ENCODE results near the gene RGSL1.

DNA sequence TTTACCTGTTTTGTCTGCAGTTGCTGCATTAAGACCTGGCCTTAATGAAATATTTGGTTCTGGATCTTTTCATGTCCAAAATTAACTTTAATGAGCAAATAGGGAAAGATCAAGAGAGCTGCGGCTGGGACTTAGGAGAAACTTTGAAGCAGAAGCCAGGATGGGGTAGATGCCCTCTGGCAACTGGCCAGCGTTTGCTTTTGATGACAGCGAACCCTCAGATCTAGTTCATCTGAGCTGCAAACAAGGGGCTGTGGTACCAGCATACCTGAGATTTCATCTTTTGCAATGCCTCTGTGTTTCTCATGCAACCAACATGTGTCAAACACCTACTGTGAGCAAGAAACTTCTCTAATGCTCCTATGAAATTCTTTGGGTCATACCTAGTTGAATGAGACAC lies 36.5 kb upstream of the RGSL1 start:
- no peak for TF ChIP-seq EZH2 (IDR thresholded peaks at IDR 0.05; ENCODE audit: insufficient read depth, poor library complexity, severe bottlenecking)
- no peak for TF ChIP-seq EZH2phosphoT487 (IDR thresholded peaks at IDR 0.05; ENCODE audit: insufficient read depth, low read depth)

Measured in GM23248 (cell line).